Measurements from ENCODE around the gene NARF. TPM values are rescaled to one million over a fixed set of nuclear protein-coding genes. Genes with fewer than 3 reads are reported as not detected.

The NARF gene
- total and polyA plus RNA-seq, 2 experiments from 2014 or later: 113 to 215 TPM

GRCh38 chr17:82495844-82496528 lies 37.4 kb downstream of the NARF start:
- Histone ChIP-seq H3K36me3 (no peaks in the 10 kb centered on the region), H3K27ac (no peak overlapping the region), H3K4me3 (no peak overlapping the region), H3K27me3 (no peaks in the 10 kb centered on the region), H3K9me3 (ENCODE audit: low read depth) (no peaks in the 10 kb centered on the region), H3K4me1 (ENCODE audit: low read depth) (no peaks in the 10 kb centered on the region)
- TF ChIP-seq CTCF (IDR thresholded peaks at IDR 0.05; ENCODE audit: low read depth, low read length): no peak
- DNase-seq (ENCODE audit: low read depth in 1 of 2, low spot score in 1 of 2): no peak

- Histone ChIP-seq H3K27me3 (no peaks in the 10 kb centered on the region), H3K9me3 (ENCODE audit: low read depth) (no peaks in the 10 kb centered on the region), H3K36me3 (no peaks in the 10 kb centered on the region), H3K4me3 (peak overlapping the region; percentile 48), H3K4me1 (ENCODE audit: low read depth) (no peaks in the 10 kb centered on the region), H3K27ac (peak overlapping the region; percentile 84)
- no peak for TF ChIP-seq CTCF (IDR thresholded peaks at IDR 0.05; ENCODE audit: low read depth, low read length)
- DNase-seq (ENCODE audit: low read depth in 1 of 2, low spot score in 1 of 2): peak; percentile 95 to 96
Observed at GRCh38 chr17:82496529-82497434, 38.2 kb downstream of the NARF start.

- Histone ChIP-seq H3K4me3 (peak overlapping the region; percentile 48), H3K4me1 (ENCODE audit: low read depth) (no peaks in the 10 kb centered on the region), H3K27me3 (no peaks in the 10 kb centered on the region), H3K27ac (peak overlapping the region; percentile 84), H3K36me3 (no peaks in the 10 kb centered on the region), H3K9me3 (ENCODE audit: low read depth) (no peaks in the 10 kb centered on the region)
- no peak for TF ChIP-seq CTCF (IDR thresholded peaks at IDR 0.05; ENCODE audit: low read depth, low read length)
- DNase-seq (ENCODE audit: low read depth in 1 of 2, low spot score in 1 of 2): peak; percentile 46 to 68
Observed at GRCh38 chr17:82497483-82498405, 39.2 kb downstream of the NARF start.

GRCh38 chr17:82502207-82502606 lies 43.7 kb downstream of the NARF start:
- peak in 1 of 2 donors; percentile 62 for DNase-seq (ENCODE audit: low read depth in 1 of 2, low spot score in 1 of 2)
- Histone ChIP-seq H3K4me1 (ENCODE audit: low read depth) (no peaks in the 10 kb centered on the region), H3K4me3 (no peak overlapping the region), H3K9me3 (ENCODE audit: low read depth) (no peaks in the 10 kb centered on the region), H3K36me3 (no peaks in the 10 kb centered on the region), H3K27ac (no peak overlapping the region), H3K27me3 (no peaks in the 10 kb centered on the region)
- TF ChIP-seq CTCF (IDR thresholded peaks at IDR 0.05; ENCODE audit: low read depth, low read length): no peak

- no peaks in the 10 kb centered on the region for H3K36me3 ChIP-seq
- H3K27ac ChIP-seq: no peak overlapping the region
- no peaks in the 10 kb centered on the region for H3K9me3 ChIP-seq (ENCODE audit: low read depth)
- no peak overlapping the region for H3K4me3 ChIP-seq
- H3K4me1 ChIP-seq (ENCODE audit: low read depth): no peaks in the 10 kb centered on the region
- TF ChIP-seq CTCF (IDR thresholded peaks at IDR 0.05; ENCODE audit: low read depth, low read length): no peak
- no peak for DNase-seq (ENCODE audit: low read depth in 1 of 2, low spot score in 1 of 2)
- no peaks in the 10 kb centered on the region for H3K27me3 ChIP-seq
Observed at GRCh38 chr17:82503094-82503727, 44.7 kb downstream of the NARF start.

Data from cardiac muscle cell (in vitro differentiated cells and primary cell).